GM23338 (cell line): ENCODE data around the gene USP3. TPM values are rescaled to one million over a fixed set of nuclear protein-coding genes. Genes with fewer than 3 reads are reported as not detected.

Experiments used
- ATAC-seq: fragments of 200-7000 bp; cut with Tn5 transposase; 3 replicates; pipeline ENCODE4 v1.9.1; 2020
- DNase-seq: peaks from one replicate; pipeline ENCODE4 v3.0.0-alpha.2; 2015; ENCODE audit warnings: low spot score
- H2AFZ ChIP-seq: fragments of 200-600 bp; sonication (generic); 2 replicates; pipeline ENCODE4 v1.8.0; 2016; ENCODE audit warnings: antibody characterized with exemption, mild to moderate bottlenecking, moderate library complexity
- H3F3A ChIP-seq: fragments of 200-600 bp; sonication (generic); replicated peaks from 2 replicates; pipeline ENCODE4 v1.8.0; 2017; ENCODE audit warnings: antibody characterized with exemption, mixed run types, low read depth
- H3K27ac ChIP-seq: fragments of 200-600 bp; sonication (generic); 2 replicates; pipeline ENCODE4 v1.6.1; 2016; ENCODE audit warnings: low read depth
- H3K27me3 ChIP-seq: fragments of 200-600 bp; sonication (generic); 2 replicates; pipeline ENCODE4 v1.8.0; 2016; ENCODE audit warnings: mild to moderate bottlenecking, mixed run types, moderate library complexity; ENCODE audit not compliant: insufficient read depth
- H3K36me3 ChIP-seq: fragments of 200-600 bp; sonication (generic); 2 replicates; pipeline ENCODE4 v1.8.0; 2016; ENCODE audit warnings: mild to moderate bottlenecking; ENCODE audit not compliant: insufficient read depth
- H3K4me1 ChIP-seq: fragments of 200-600 bp; sonication (generic); 2 replicates; pipeline ENCODE4 v1.8.0; 2016; ENCODE audit warnings: mild to moderate bottlenecking, moderate library complexity; ENCODE audit not compliant: insufficient read depth
- H3K4me2 ChIP-seq: fragments of 200-600 bp; sonication (generic); 2 replicates; pipeline ENCODE4 v1.7.1; 2017; ENCODE audit warnings: mixed run types
- H3K4me3 ChIP-seq: fragments of 200-600 bp; sonication (generic); 2 replicates; pipeline ENCODE4 v1.6.1; 2016; ENCODE audit warnings: mixed run types
- H3K79me2 ChIP-seq: fragments of 200-600 bp; sonication (generic); replicated peaks from 2 replicates; pipeline ENCODE4 v1.8.0; 2017; ENCODE audit warnings: mild to moderate bottlenecking; ENCODE audit not compliant: insufficient read depth
- H3K9me2 ChIP-seq: fragments of 200-600 bp; sonication (generic); 2 replicates; pipeline ENCODE4 v1.8.0; 2017; ENCODE audit not compliant: insufficient read depth
- H4K20me1 ChIP-seq: fragments of 200-600 bp; sonication (generic); replicated peaks from 2 replicates; pipeline ENCODE4 v1.8.0; 2017; ENCODE audit warnings: mild to moderate bottlenecking; ENCODE audit not compliant: insufficient read depth
- H3K27ac Mint-ChIP-seq: 2 replicates; pipeline ENCODE4 v1.8.0; 2020; ENCODE audit warnings: inconsistent platforms, mild to moderate bottlenecking, moderate library complexity, mixed read lengths
- H3K27me3 Mint-ChIP-seq: 3 replicates; pipeline ENCODE4 v1.8.0; 2022; ENCODE audit warnings: low read depth, mild to moderate bottlenecking, moderate library complexity, mixed read lengths, inconsistent platforms; ENCODE audit not compliant: insufficient read depth, poor library complexity
- H3K36me3 Mint-ChIP-seq: 3 replicates; pipeline ENCODE4 v1.8.0; 2021; ENCODE audit warnings: low read depth, mild to moderate bottlenecking, inconsistent platforms, moderate library complexity, mixed read lengths
- H3K4me1 Mint-ChIP-seq: 3 replicates; pipeline ENCODE4 v1.8.0; 2020; ENCODE audit warnings: mild to moderate bottlenecking, inconsistent platforms, mixed read lengths
- H3K4me3 Mint-ChIP-seq: 3 replicates; pipeline ENCODE4 v1.8.0; 2021; ENCODE audit warnings: moderate library complexity, mild to moderate bottlenecking, inconsistent platforms, mixed read lengths
- H3K9me3 Mint-ChIP-seq: 3 replicates; pipeline ENCODE4 v1.8.0; 2020; ENCODE audit warnings: moderate library complexity, mild to moderate bottlenecking, inconsistent platforms, mixed read lengths
- CREB1 ChIP-seq: fragments of 250-450 bp; sonication (Bioruptor Pico); IDR thresholded peaks from 2 replicates; pipeline ENCODE4 v1.5.0; 2020; ENCODE audit warnings: low read depth, mild to moderate bottlenecking, moderate library complexity
- ETS1 ChIP-seq: IDR thresholded peaks from 2 replicates; pipeline ENCODE4 v1.6.1; 2016; ENCODE audit warnings: antibody characterized with exemption
- EZH2 ChIP-seq: fragments of 200-600 bp; sonication (generic); IDR thresholded peaks from one replicate; pipeline ENCODE4 v1.8.0; 2017; ENCODE audit warnings: antibody characterized with exemption, mild to moderate bottlenecking, low read depth; ENCODE audit not compliant: unreplicated experiment
- JUNB ChIP-seq: IDR thresholded peaks from one replicate; pipeline ENCODE4 v1.6.1; 2016; ENCODE audit warnings: antibody characterized with exemption; ENCODE audit not compliant: unreplicated experiment
- NANOG ChIP-seq: IDR thresholded peaks from 2 replicates; pipeline ENCODE4 v1.6.1; 2016; ENCODE audit warnings: antibody characterized with exemption, borderline replicate concordance
- POLR2AphosphoS5 ChIP-seq: IDR thresholded peaks from 2 replicates; pipeline ENCODE4 v1.6.1; 2016; ENCODE audit warnings: antibody characterized with exemption, low read depth
- REST ChIP-seq: IDR thresholded peaks from one replicate; pipeline ENCODE4 v1.6.1; 2018; ENCODE audit warnings: antibody characterized with exemption; ENCODE audit not compliant: unreplicated experiment
- STAT1 ChIP-seq: IDR thresholded peaks from one replicate; pipeline ENCODE4 v1.6.1; 2016; ENCODE audit warnings: antibody characterized with exemption; ENCODE audit not compliant: unreplicated experiment
- ZNF114 ChIP-seq: fragments of 250-450 bp; sonication (Bioruptor Pico); IDR thresholded peaks from 2 replicates; pipeline ENCODE4 v1.5.0; 2020; ENCODE audit warnings: mild to moderate bottlenecking, moderate library complexity
- ZNF331 ChIP-seq: fragments of 250-450 bp; sonication (Bioruptor Pico); IDR thresholded peaks from 2 replicates; pipeline ENCODE4 v1.5.0; 2020; ENCODE audit warnings: low read depth, mild to moderate bottlenecking, moderate library complexity
- polyA plus RNA-seq: library from polyadenylated mRNA; unstranded; fragments of >200 nt; fragmentation: Nextera tagmentation; extraction: Ambion mirVana; gene quantifications from 2 replicates; pipeline ENCODE4 v1.2.1, GENCODE V29; 2016
- total RNA-seq: library from RNA; depleted of rRNA; stranded (reverse); fragments of >200 nt; shearing (Covaris generic); gene quantifications from 2 replicates; pipeline ENCODE4 v1.2.3, GENCODE V29; 2014
- TF ChIP-seq, protein P1 (sequence below): fragments of 250-450 bp; sonication (Bioruptor Pico); IDR thresholded peaks from 2 replicates; pipeline ENCODE4 v1.5.0; 2020; ENCODE audit warnings: mild to moderate bottlenecking, moderate library complexity
- TF ChIP-seq, protein P2 (sequence below), 2 experiments: fragments of 200-600 bp in 1 of 2; sonication (generic) in 1 of 2; conservative IDR thresholded peaks; 2 replicates each; pipeline versions ENCODE4 v1.5.1 to v1.6.1; 2016 to 2017; ENCODE audit warnings: antibody characterized with exemption in 2 of 2, low read depth in 2 of 2, mild to moderate bottlenecking in 2 of 2, moderate library complexity in 1 of 2

USP3 gene
- total and polyA plus RNA-seq, 2 experiments from 2014 or later, result 9.7 to 9.9 TPM

DNA sequence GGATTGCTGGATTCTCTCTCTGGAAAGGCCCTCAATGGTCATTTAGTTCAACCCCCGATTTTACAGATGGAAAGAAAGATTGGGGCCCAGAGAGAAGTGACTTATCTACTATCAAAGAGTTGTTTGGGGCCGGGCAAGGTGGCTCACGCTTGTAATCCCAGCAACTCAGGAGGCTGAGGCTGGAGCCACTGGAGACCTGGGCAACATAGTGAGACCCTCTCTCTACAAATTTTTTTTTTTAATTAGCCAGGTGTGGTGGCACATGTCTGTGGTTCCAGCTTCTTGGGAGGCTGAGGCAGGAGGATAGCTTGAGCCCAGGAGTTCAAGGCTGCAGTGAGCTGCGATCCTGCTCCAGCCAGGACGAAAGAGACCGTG lies 5.2 kb upstream of the USP3 start:
- H3K36me3 ChIP-seq, result no peaks in the 10 kb centered on the region; the same call in 1 of the 2 replicates
- Mint-ChIP-seq H3K36me3 (no peaks in the 10 kb centered on the region; the same call in 2 of the 3 replicates), H3K27ac (no peak overlapping the region), H3K4me3 (no peak overlapping the region), H3K4me1 (peaks cover 50% of the 10 kb centered on the region), H3K27me3 (peaks cover 51% of the 10 kb centered on the region), H3K9me3 (no peaks in the 10 kb centered on the region)
- TF ChIP-seq JUNB, result no peak
- TF ChIP-seq, protein P1, sequence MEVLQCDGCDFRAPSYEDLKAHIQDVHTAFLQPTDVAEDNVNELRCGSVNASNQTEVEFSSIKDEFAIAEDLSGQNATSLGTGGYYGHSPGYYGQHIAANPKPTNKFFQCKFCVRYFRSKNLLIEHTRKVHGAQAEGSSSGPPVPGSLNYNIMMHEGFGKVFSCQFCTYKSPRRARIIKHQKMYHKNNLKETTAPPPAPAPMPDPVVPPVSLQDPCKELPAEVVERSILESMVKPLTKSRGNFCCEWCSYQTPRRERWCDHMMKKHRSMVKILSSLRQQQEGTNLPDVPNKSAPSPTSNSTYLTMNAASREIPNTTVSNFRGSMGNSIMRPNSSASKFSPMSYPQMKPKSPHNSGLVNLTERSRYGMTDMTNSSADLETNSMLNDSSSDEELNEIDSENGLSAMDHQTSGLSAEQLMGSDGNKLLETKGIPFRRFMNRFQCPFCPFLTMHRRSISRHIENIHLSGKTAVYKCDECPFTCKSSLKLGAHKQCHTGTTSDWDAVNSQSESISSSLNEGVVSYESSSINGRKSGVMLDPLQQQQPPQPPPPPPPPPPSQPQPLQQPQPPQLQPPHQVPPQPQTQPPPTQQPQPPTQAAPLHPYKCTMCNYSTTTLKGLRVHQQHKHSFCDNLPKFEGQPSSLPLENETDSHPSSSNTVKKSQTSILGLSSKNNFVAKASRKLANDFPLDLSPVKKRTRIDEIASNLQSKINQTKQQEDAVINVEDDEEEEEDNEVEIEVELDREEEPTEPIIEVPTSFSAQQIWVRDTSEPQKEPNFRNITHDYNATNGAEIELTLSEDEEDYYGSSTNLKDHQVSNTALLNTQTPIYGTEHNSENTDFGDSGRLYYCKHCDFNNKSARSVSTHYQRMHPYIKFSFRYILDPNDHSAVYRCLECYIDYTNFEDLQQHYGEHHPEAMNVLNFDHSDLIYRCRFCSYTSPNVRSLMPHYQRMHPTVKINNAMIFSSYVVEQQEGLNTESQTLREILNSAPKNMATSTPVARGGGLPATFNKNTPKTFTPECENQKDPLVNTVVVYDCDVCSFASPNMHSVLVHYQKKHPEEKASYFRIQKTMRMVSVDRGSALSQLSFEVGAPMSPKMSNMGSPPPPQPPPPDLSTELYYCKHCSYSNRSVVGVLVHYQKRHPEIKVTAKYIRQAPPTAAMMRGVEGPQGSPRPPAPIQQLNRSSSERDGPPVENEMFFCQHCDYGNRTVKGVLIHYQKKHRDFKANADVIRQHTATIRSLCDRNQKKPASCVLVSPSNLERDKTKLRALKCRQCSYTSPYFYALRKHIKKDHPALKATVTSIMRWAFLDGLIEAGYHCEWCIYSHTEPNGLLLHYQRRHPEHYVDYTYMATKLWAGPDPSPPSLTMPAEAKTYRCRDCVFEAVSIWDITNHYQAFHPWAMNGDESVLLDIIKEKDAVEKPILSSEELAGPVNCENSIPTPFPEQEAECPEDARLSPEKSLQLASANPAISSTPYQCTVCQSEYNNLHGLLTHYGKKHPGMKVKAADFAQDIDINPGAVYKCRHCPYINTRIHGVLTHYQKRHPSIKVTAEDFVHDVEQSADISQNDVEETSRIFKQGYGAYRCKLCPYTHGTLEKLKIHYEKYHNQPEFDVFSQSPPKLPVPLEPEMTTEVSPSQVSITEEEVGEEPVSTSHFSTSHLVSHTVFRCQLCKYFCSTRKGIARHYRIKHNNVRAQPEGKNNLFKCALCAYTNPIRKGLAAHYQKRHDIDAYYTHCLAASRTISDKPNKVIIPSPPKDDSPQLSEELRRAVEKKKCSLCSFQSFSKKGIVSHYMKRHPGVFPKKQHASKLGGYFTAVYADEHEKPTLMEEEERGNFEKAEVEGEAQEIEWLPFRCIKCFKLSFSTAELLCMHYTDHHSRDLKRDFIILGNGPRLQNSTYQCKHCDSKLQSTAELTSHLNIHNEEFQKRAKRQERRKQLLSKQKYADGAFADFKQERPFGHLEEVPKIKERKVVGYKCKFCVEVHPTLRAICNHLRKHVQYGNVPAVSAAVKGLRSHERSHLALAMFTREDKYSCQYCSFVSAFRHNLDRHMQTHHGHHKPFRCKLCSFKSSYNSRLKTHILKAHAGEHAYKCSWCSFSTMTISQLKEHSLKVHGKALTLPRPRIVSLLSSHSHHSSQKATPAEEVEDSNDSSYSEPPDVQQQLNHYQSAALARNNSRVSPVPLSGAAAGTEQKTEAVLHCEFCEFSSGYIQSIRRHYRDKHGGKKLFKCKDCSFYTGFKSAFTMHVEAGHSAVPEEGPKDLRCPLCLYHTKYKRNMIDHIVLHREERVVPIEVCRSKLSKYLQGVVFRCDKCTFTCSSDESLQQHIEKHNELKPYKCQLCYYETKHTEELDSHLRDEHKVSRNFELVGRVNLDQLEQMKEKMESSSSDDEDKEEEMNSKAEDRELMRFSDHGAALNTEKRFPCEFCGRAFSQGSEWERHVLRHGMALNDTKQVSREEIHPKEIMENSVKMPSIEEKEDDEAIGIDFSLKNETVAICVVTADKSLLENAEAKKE (CRISPR knock-in tag), result no peak
- no peak for TF ChIP-seq NANOG
- TF ChIP-seq POLR2AphosphoS5, result no peak
- TF ChIP-seq CREB1 (CRISPR knock-in tag), result no peak
- TF ChIP-seq EZH2, result no peak
- no peak for TF ChIP-seq REST
- no peak for TF ChIP-seq ZNF331 (CRISPR knock-in tag)
- TF ChIP-seq STAT1, result no peak
- no peak for TF ChIP-seq ETS1
- TF ChIP-seq, protein P2, sequence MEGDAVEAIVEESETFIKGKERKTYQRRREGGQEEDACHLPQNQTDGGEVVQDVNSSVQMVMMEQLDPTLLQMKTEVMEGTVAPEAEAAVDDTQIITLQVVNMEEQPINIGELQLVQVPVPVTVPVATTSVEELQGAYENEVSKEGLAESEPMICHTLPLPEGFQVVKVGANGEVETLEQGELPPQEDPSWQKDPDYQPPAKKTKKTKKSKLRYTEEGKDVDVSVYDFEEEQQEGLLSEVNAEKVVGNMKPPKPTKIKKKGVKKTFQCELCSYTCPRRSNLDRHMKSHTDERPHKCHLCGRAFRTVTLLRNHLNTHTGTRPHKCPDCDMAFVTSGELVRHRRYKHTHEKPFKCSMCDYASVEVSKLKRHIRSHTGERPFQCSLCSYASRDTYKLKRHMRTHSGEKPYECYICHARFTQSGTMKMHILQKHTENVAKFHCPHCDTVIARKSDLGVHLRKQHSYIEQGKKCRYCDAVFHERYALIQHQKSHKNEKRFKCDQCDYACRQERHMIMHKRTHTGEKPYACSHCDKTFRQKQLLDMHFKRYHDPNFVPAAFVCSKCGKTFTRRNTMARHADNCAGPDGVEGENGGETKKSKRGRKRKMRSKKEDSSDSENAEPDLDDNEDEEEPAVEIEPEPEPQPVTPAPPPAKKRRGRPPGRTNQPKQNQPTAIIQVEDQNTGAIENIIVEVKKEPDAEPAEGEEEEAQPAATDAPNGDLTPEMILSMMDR (conservative IDR thresholded peaks at IDR 0.05; ENCODE audit: low read depth in 2 of 2), result no peak
- TF ChIP-seq ZNF114 (CRISPR knock-in tag), result no peak
- no peaks in the 10 kb centered on the region for H3K79me2 ChIP-seq
- DNase-seq (no peak), ATAC-seq (no peak)
- no peak overlapping the region for H3K4me2 ChIP-seq
- no peak overlapping the region for H3K27ac ChIP-seq
- H3K9me2 ChIP-seq, result no peaks in the 10 kb centered on the region
- no peak overlapping the region for H2AFZ ChIP-seq
- peaks cover 11% of the 10 kb centered on the region; the same call in 1 of the 2 replicates for H4K20me1 ChIP-seq
- H3K27me3 ChIP-seq, result peaks cover 93% of the 10 kb centered on the region
- no peak overlapping the region for H3K4me3 ChIP-seq
- peaks cover 21% of the 10 kb centered on the region for H3F3A ChIP-seq
- peaks cover 67% of the 10 kb centered on the region for H3K4me1 ChIP-seq
